ENCODE measurements around the gene TMEM87B. TPM values are rescaled to one million over a fixed set of nuclear protein-coding genes. Genes with fewer than 3 reads are reported as not detected.

The TMEM87B gene
- total RNA-seq, 6 donors from 2014 or later, result 20.1 to 45.9 (median 23.6) TPM

- no peaks in the 10 kb centered on the region for H3K27me3 ChIP-seq
- peaks cover 0 to 38% (median 20%) of the 10 kb centered on the region in 4 donors for H3K36me3 ChIP-seq
- 86 to 89% methylated on average over 2 to 4 of the region's 4 CpGs for WGBS, 2 donors
- H3K9me3 ChIP-seq, result no peaks in the 10 kb centered on the region
- H3K27ac ChIP-seq, result no peak overlapping the region
- no peak overlapping the region for H3K4me3 ChIP-seq
- DNase-seq (no peak), ATAC-seq (ENCODE audit: low FRiP score in 2 of 2) (no peak)
- no peaks in the 10 kb centered on the region for H3K4me1 ChIP-seq
- TF ChIP-seq POLR2AphosphoS5 (IDR thresholded peaks at IDR 0.05) (no peak), CTCF (IDR thresholded peaks at IDR 0.05) (no peak), POLR2A (IDR thresholded peaks at IDR 0.05) (no peak), EP300 (IDR thresholded peaks at IDR 0.05) (no peak)
Measured at GRCh38 chr2:112118148-112118547, 63.1 kb downstream of the TMEM87B start.

GRCh38 chr2:112121682-112122254, 66.7 kb downstream of the TMEM87B start:
- Histone ChIP-seq H3K9me3 (no peaks in the 10 kb centered on the region), H3K36me3 (peaks cover 0 to 26% (median 10%) of the 10 kb centered on the region in 4 donors), H3K4me1 (no peaks in the 10 kb centered on the region), H3K27ac (no peak overlapping the region), H3K4me3 (no peak overlapping the region), H3K27me3 (no peaks in the 10 kb centered on the region)
- DNase-seq (no peak), ATAC-seq (ENCODE audit: low FRiP score in 2 of 2) (no peak)
- TF ChIP-seq EP300 (IDR thresholded peaks at IDR 0.05) (no peak), POLR2A (IDR thresholded peaks at IDR 0.05) (no peak), POLR2AphosphoS5 (IDR thresholded peaks at IDR 0.05) (no peak), CTCF (IDR thresholded peaks at IDR 0.05) (peak in 5 of 6 experiments; percentile 37 to 50 (median 47))

GRCh38 chr2:112129060-112129459, 74.0 kb downstream of the TMEM87B start:
- Histone ChIP-seq H3K36me3 (no peaks in the 10 kb centered on the region), H3K4me1 (no peaks in the 10 kb centered on the region), H3K27ac (no peak overlapping the region), H3K27me3 (no peaks in the 10 kb centered on the region), H3K9me3 (peaks cover 0 to 3% (median 0%) of the 10 kb centered on the region in 4 donors), H3K4me3 (no peak overlapping the region)
- TF ChIP-seq POLR2AphosphoS5 (IDR thresholded peaks at IDR 0.05) (no peak), EP300 (IDR thresholded peaks at IDR 0.05) (no peak), POLR2A (IDR thresholded peaks at IDR 0.05) (no peak), CTCF (IDR thresholded peaks at IDR 0.05) (no peak)
- DNase-seq, result no peak
- 48 to 58% methylated on average over 1 of the region's 1 CpG for WGBS, 2 donors
- ATAC-seq (ENCODE audit: low FRiP score in 2 of 2), result no peak

GRCh38 chr2:112133344-112133743, 78.3 kb downstream of the TMEM87B start:
- Histone ChIP-seq H3K4me1 (peaks cover 0 to 11% (median 5%) of the 10 kb centered on the region in 4 donors), H3K27me3 (peaks cover 0 to 2% (median 0%) of the 10 kb centered on the region in 4 donors), H3K4me3 (no peak overlapping the region), H3K9me3 (peaks cover 0 to 3% (median 0%) of the 10 kb centered on the region in 4 donors), H3K36me3 (no peaks in the 10 kb centered on the region), H3K27ac (no peak overlapping the region)
- ATAC-seq (ENCODE audit: low FRiP score in 2 of 2), result no peak
- TF ChIP-seq POLR2AphosphoS5 (IDR thresholded peaks at IDR 0.05) (no peak), EP300 (IDR thresholded peaks at IDR 0.05) (no peak), POLR2A (IDR thresholded peaks at IDR 0.05) (no peak)
- no peak for DNase-seq

- Histone ChIP-seq H3K27me3 (peaks cover 0 to 2% (median 0%) of the 10 kb centered on the region in 4 donors), H3K4me1 (peaks cover 0 to 14% (median 5%) of the 10 kb centered on the region in 4 donors), H3K9me3 (peaks cover 0 to 3% (median 0%) of the 10 kb centered on the region in 4 donors), H3K4me3 (no peak overlapping the region), H3K27ac (no peak overlapping the region), H3K36me3 (no peaks in the 10 kb centered on the region)
- no peak for DNase-seq
- ATAC-seq (ENCODE audit: low FRiP score in 2 of 2), result no peak
- 86 to 90% methylated on average over 4 of the region's 4 CpGs for WGBS, 2 donors
- TF ChIP-seq POLR2A (IDR thresholded peaks at IDR 0.05) (no peak), POLR2AphosphoS5 (IDR thresholded peaks at IDR 0.05) (no peak), EP300 (IDR thresholded peaks at IDR 0.05) (no peak), CTCF (IDR thresholded peaks at IDR 0.05) (no peak)
Measured at GRCh38 chr2:112134120-112134519, 79.1 kb downstream of the TMEM87B start.

Measured in upper lobe of left lung (tissue), 6 donors.